ENCODE measurements around the gene PORCN.

GRCh38 chrX:48511560-48511959 lies 2.8 kb downstream of the PORCN start:
- TF ChIP-seq POLR2A (IDR thresholded peaks at IDR 0.05; ENCODE audit: low read length) (no peak), GATA1 (IDR thresholded peaks at IDR 0.05; ENCODE audit: low read depth, low read length) (no peak)
